Measurements from ENCODE around the gene DNAH7. TPM values are rescaled to one million over a fixed set of nuclear protein-coding genes. Genes with fewer than 3 reads are reported as not detected.

The DNAH7 gene
- total RNA-seq, 1 donor from 2014 or later, result not detected

- no peak for DNase-seq (ENCODE audit: low spot score)
- intact Hi-C loops (cut with micrococcal nuclease), result no loop called here
- no peaks in the 10 kb centered on the region for H3K27me3 Mint-ChIP-seq (ENCODE audit: low read depth)
- H3K36me3 Mint-ChIP-seq (ENCODE audit: low read depth), result no peaks in the 10 kb centered on the region
- H3K4me3 Mint-ChIP-seq (ENCODE audit: low read depth), result no peak overlapping the region
- peaks cover 2% of the 10 kb centered on the region for H3K4me1 Mint-ChIP-seq (ENCODE audit: low read depth)
- H3K27ac Mint-ChIP-seq, result no peak overlapping the region
- no peaks in the 10 kb centered on the region for H3K9me3 Mint-ChIP-seq
Observed at GRCh38 chr2:195998070-195998469, 70.6 kb downstream of the DNAH7 start.

GRCh38 chr2:195995499-195995898, 73.1 kb downstream of the DNAH7 start:
- Mint-ChIP-seq H3K9me3 (no peaks in the 10 kb centered on the region), H3K4me1 (ENCODE audit: low read depth) (peaks cover 2% of the 10 kb centered on the region), H3K4me3 (ENCODE audit: low read depth) (no peak overlapping the region), H3K27me3 (ENCODE audit: low read depth) (no peaks in the 10 kb centered on the region), H3K36me3 (ENCODE audit: low read depth) (no peaks in the 10 kb centered on the region), H3K27ac (no peak overlapping the region)
- no peak for DNase-seq (ENCODE audit: low spot score)
- intact Hi-C loops (cut with micrococcal nuclease), result no loop called here

- intact Hi-C loops (cut with micrococcal nuclease), result no loop called here
- H3K9me3 Mint-ChIP-seq, result no peaks in the 10 kb centered on the region
- H3K27ac Mint-ChIP-seq, result no peak overlapping the region
- no peak overlapping the region for H3K4me3 Mint-ChIP-seq (ENCODE audit: low read depth)
- peaks cover 2% of the 10 kb centered on the region for H3K4me1 Mint-ChIP-seq (ENCODE audit: low read depth)
- no peaks in the 10 kb centered on the region for H3K27me3 Mint-ChIP-seq (ENCODE audit: low read depth)
- no peaks in the 10 kb centered on the region for H3K36me3 Mint-ChIP-seq (ENCODE audit: low read depth)
- no peak for DNase-seq (ENCODE audit: low spot score)
Observed at GRCh38 chr2:195993623-195994022, 75.0 kb downstream of the DNAH7 start.

- peaks cover 8% of the 10 kb centered on the region for H3K9me3 Mint-ChIP-seq
- no peak for DNase-seq (ENCODE audit: low spot score)
- H3K27me3 Mint-ChIP-seq (ENCODE audit: low read depth), result no peaks in the 10 kb centered on the region
- no peak overlapping the region for H3K27ac Mint-ChIP-seq
- no peaks in the 10 kb centered on the region for H3K36me3 Mint-ChIP-seq (ENCODE audit: low read depth)
- H3K4me1 Mint-ChIP-seq (ENCODE audit: low read depth), result peaks cover 4% of the 10 kb centered on the region
- intact Hi-C loops (cut with micrococcal nuclease), result no loop called here
- H3K4me3 Mint-ChIP-seq (ENCODE audit: low read depth), result no peak overlapping the region
Observed at GRCh38 chr2:195985741-195986140, 82.9 kb downstream of the DNAH7 start.

- peaks cover 4% of the 10 kb centered on the region for H3K4me1 Mint-ChIP-seq (ENCODE audit: low read depth)
- H3K4me3 Mint-ChIP-seq (ENCODE audit: low read depth), result no peak overlapping the region
- H3K27ac Mint-ChIP-seq, result no peak overlapping the region
- DNase-seq (ENCODE audit: low spot score), result no peak
- peaks cover 11% of the 10 kb centered on the region for H3K9me3 Mint-ChIP-seq
- no peaks in the 10 kb centered on the region for H3K36me3 Mint-ChIP-seq (ENCODE audit: low read depth)
- intact Hi-C loops (cut with micrococcal nuclease), result no loop called here
- no peaks in the 10 kb centered on the region for H3K27me3 Mint-ChIP-seq (ENCODE audit: low read depth)
Observed at GRCh38 chr2:195984923-195985726, 83.5 kb downstream of the DNAH7 start.

GRCh38 chr2:195967336-195967735, 101.3 kb downstream of the DNAH7 start:
- H3K36me3 Mint-ChIP-seq (ENCODE audit: low read depth), result no peaks in the 10 kb centered on the region
- H3K9me3 Mint-ChIP-seq, result no peaks in the 10 kb centered on the region
- intact Hi-C loops (cut with micrococcal nuclease), result no loop called here
- no peak overlapping the region for H3K27ac Mint-ChIP-seq
- peaks cover 3% of the 10 kb centered on the region for H3K27me3 Mint-ChIP-seq (ENCODE audit: low read depth)
- no peaks in the 10 kb centered on the region for H3K4me1 Mint-ChIP-seq (ENCODE audit: low read depth)
- DNase-seq (ENCODE audit: low spot score), result no peak
- no peak overlapping the region for H3K4me3 Mint-ChIP-seq (ENCODE audit: low read depth)

GRCh38 chr2:195961873-195962272, 106.8 kb downstream of the DNAH7 start:
- H3K4me3 Mint-ChIP-seq (ENCODE audit: low read depth), result no peak overlapping the region
- peaks cover 3% of the 10 kb centered on the region for H3K27me3 Mint-ChIP-seq (ENCODE audit: low read depth)
- intact Hi-C loops (cut with micrococcal nuclease), result no loop called here
- H3K36me3 Mint-ChIP-seq (ENCODE audit: low read depth), result no peaks in the 10 kb centered on the region
- H3K4me1 Mint-ChIP-seq (ENCODE audit: low read depth), result no peaks in the 10 kb centered on the region
- no peak overlapping the region for H3K27ac Mint-ChIP-seq
- no peak for DNase-seq (ENCODE audit: low spot score)
- H3K9me3 Mint-ChIP-seq, result no peaks in the 10 kb centered on the region

GRCh38 chr2:195959341-195959740, 109.3 kb downstream of the DNAH7 start:
- no peaks in the 10 kb centered on the region for H3K27me3 Mint-ChIP-seq (ENCODE audit: low read depth)
- no peaks in the 10 kb centered on the region for H3K9me3 Mint-ChIP-seq
- no peak overlapping the region for H3K27ac Mint-ChIP-seq
- DNase-seq (ENCODE audit: low spot score), result no peak
- H3K36me3 Mint-ChIP-seq (ENCODE audit: low read depth), result no peaks in the 10 kb centered on the region
- no peak overlapping the region for H3K4me3 Mint-ChIP-seq (ENCODE audit: low read depth)
- H3K4me1 Mint-ChIP-seq (ENCODE audit: low read depth), result no peaks in the 10 kb centered on the region
- intact Hi-C loops (cut with micrococcal nuclease), result no loop called here

- intact Hi-C loops (cut with micrococcal nuclease), result no loop called here
- no peak overlapping the region for H3K4me3 Mint-ChIP-seq (ENCODE audit: low read depth)
- no peak for DNase-seq (ENCODE audit: low spot score)
- no peaks in the 10 kb centered on the region for H3K4me1 Mint-ChIP-seq (ENCODE audit: low read depth)
- no peak overlapping the region for H3K27ac Mint-ChIP-seq
- no peaks in the 10 kb centered on the region for H3K27me3 Mint-ChIP-seq (ENCODE audit: low read depth)
- no peaks in the 10 kb centered on the region for H3K9me3 Mint-ChIP-seq
- H3K36me3 Mint-ChIP-seq (ENCODE audit: low read depth), result no peaks in the 10 kb centered on the region
Observed at GRCh38 chr2:195956725-195957124, 111.9 kb downstream of the DNAH7 start.

GRCh38 chr2:195945056-195945455, 123.6 kb downstream of the DNAH7 start:
- intact Hi-C loops (cut with micrococcal nuclease), result no loop called here
- no peak overlapping the region for H3K4me3 Mint-ChIP-seq (ENCODE audit: low read depth)
- H3K36me3 Mint-ChIP-seq (ENCODE audit: low read depth), result no peaks in the 10 kb centered on the region
- H3K27ac Mint-ChIP-seq, result no peak overlapping the region
- H3K9me3 Mint-ChIP-seq, result no peaks in the 10 kb centered on the region
- H3K27me3 Mint-ChIP-seq (ENCODE audit: low read depth), result peaks cover 1% of the 10 kb centered on the region
- no peak for DNase-seq (ENCODE audit: low spot score)
- H3K4me1 Mint-ChIP-seq (ENCODE audit: low read depth), result no peaks in the 10 kb centered on the region

- no peak for DNase-seq (ENCODE audit: low spot score)
- H3K27ac Mint-ChIP-seq, result no peak overlapping the region
- H3K4me1 Mint-ChIP-seq (ENCODE audit: low read depth), result no peaks in the 10 kb centered on the region
- no peaks in the 10 kb centered on the region for H3K27me3 Mint-ChIP-seq (ENCODE audit: low read depth)
- no peak overlapping the region for H3K4me3 Mint-ChIP-seq (ENCODE audit: low read depth)
- no peaks in the 10 kb centered on the region for H3K36me3 Mint-ChIP-seq (ENCODE audit: low read depth)
- H3K9me3 Mint-ChIP-seq, result no peaks in the 10 kb centered on the region
- intact Hi-C loops (cut with micrococcal nuclease), result no loop called here
Observed at GRCh38 chr2:195937176-195937575, 131.5 kb downstream of the DNAH7 start.

GRCh38 chr2:195934484-195934883, 134.2 kb downstream of the DNAH7 start:
- Mint-ChIP-seq H3K4me3 (ENCODE audit: low read depth) (no peak overlapping the region), H3K27me3 (ENCODE audit: low read depth) (no peaks in the 10 kb centered on the region), H3K36me3 (ENCODE audit: low read depth) (no peaks in the 10 kb centered on the region), H3K4me1 (ENCODE audit: low read depth) (no peaks in the 10 kb centered on the region), H3K9me3 (no peaks in the 10 kb centered on the region), H3K27ac (no peak overlapping the region)
- no peak for DNase-seq (ENCODE audit: low spot score)
- intact Hi-C loops (cut with micrococcal nuclease), result no loop called here

- H3K4me1 Mint-ChIP-seq (ENCODE audit: low read depth), result no peaks in the 10 kb centered on the region
Observed at GRCh38 chr2:195929531-195929930, 139.1 kb downstream of the DNAH7 start.

GRCh38 chr2:195925120-195925519, 143.5 kb downstream of the DNAH7 start:
- Mint-ChIP-seq H3K9me3 (no peaks in the 10 kb centered on the region), H3K36me3 (ENCODE audit: low read depth) (no peaks in the 10 kb centered on the region), H3K4me1 (ENCODE audit: low read depth) (no peaks in the 10 kb centered on the region), H3K27ac (no peak overlapping the region), H3K27me3 (ENCODE audit: low read depth) (no peaks in the 10 kb centered on the region), H3K4me3 (ENCODE audit: low read depth) (no peak overlapping the region)
- no peak for DNase-seq (ENCODE audit: low spot score)
- intact Hi-C loops (cut with micrococcal nuclease), result no loop called here

More at GRCh38 chr2:195929531-195929930, 139.1 kb downstream of the DNAH7 start:
- DNase-seq (ENCODE audit: low spot score), result no peak
- intact Hi-C loops (cut with micrococcal nuclease), result no loop called here
- Mint-ChIP-seq H3K36me3 (ENCODE audit: low read depth) (no peaks in the 10 kb centered on the region), H3K4me3 (ENCODE audit: low read depth) (no peak overlapping the region), H3K9me3 (no peaks in the 10 kb centered on the region), H3K27me3 (ENCODE audit: low read depth) (no peaks in the 10 kb centered on the region), H3K27ac (no peak overlapping the region)
